Spleen (tissue), 7 donors: ENCODE measurements around the gene FBLN2.

Experiments
- CTCF ChIP-seq, 11 experiments: fragments of 200-600 bp in 7 of 11; fragments of 450-650 bp in 4 of 11; sonication (generic) in 4 of 11; IDR thresholded peaks in 8 of 11; conservative IDR thresholded peaks in 3 of 11; 1 replicate in 7 of 11; 2 replicates in 4 of 11; pipeline versions ENCODE4 v1.4.0 to v1.8.0; 2016 to 2021; ENCODE audit warnings: antibody characterized with exemption in 11 of 11, inconsistent platforms in 4 of 11, mild to moderate bottlenecking in 1 of 11
- POLR2A ChIP-seq, 3 donors: fragments of 450-650 bp; IDR thresholded peaks; one replicate each; pipeline ENCODE4 v1.5.1; 2017; ENCODE audit warnings: antibody characterized with exemption in 3 of 3, mild to moderate bottlenecking in 1 of 3
- donor health status: DM: no; HTN: no; CAD: no; lungs with moderate emphysema.
- donor health status: DM: no; HTN: no; CAD: no.
- donor health status: DM: no; HTN: no; CAD: no.

GRCh38 chr3:13549623-13550422 lies 898 bp downstream of the FBLN2 start:
- TF ChIP-seq CTCF (IDR thresholded peaks at IDR 0.05 in 8 of 11, conservative IDR thresholded peaks at IDR 0.05 in 3 of 11) (no peak), POLR2A (IDR thresholded peaks at IDR 0.05) (no peak)
